HG03460 (cell line): Measurements from ENCODE around the gene ATRIP.

Experiments
- ATAC-seq: cut with Tn5 transposase; IDR thresholded peaks from one replicate; pipeline ENCODE4 v1.9.1; 2021; ENCODE audit not compliant: unreplicated experiment

Gene ATRIP

GRCh38 chr3:48409291-48410201 is 37.0 kb upstream of the ATRIP start:
- no peak for ATAC-seq

- no peak for ATAC-seq
Observed at GRCh38 chr3:48410205-48411040, 36.1 kb upstream of the ATRIP start.

GRCh38 chr3:48411041-48411588 is 35.4 kb upstream of the ATRIP start:
- no peak for ATAC-seq

- no peak for ATAC-seq
Observed at GRCh38 chr3:48411606-48412374, 34.7 kb upstream of the ATRIP start.

GRCh38 chr3:48412375-48413001 is 34.0 kb upstream of the ATRIP start:
- ATAC-seq = no peak

GRCh38 chr3:48413086-48413485 is 33.5 kb upstream of the ATRIP start:
- ATAC-seq = no peak

- no peak for ATAC-seq
Observed at GRCh38 chr3:48413611-48414010, 32.9 kb upstream of the ATRIP start.

GRCh38 chr3:48414376-48415250 is 31.9 kb upstream of the ATRIP start:
- no peak for ATAC-seq

GRCh38 chr3:48415251-48415953 is 31.1 kb upstream of the ATRIP start:
- no peak for ATAC-seq

- ATAC-seq = no peak
Observed at GRCh38 chr3:48416091-48416505, 30.4 kb upstream of the ATRIP start.

- ATAC-seq = no peak
Observed at GRCh38 chr3:48416546-48416945, 30.0 kb upstream of the ATRIP start.

GRCh38 chr3:48417529-48418108 is 28.9 kb upstream of the ATRIP start:
- no peak for ATAC-seq

GRCh38 chr3:48418140-48418539 is 28.4 kb upstream of the ATRIP start:
- no peak for ATAC-seq

GRCh38 chr3:48418651-48419050 is 27.9 kb upstream of the ATRIP start:
- no peak for ATAC-seq

GRCh38 chr3:48419149-48419548 is 27.4 kb upstream of the ATRIP start:
- ATAC-seq = no peak

GRCh38 chr3:48419597-48419996 is 26.9 kb upstream of the ATRIP start:
- ATAC-seq = no peak

- no peak for ATAC-seq
Observed at GRCh38 chr3:48420561-48420960, 26.0 kb upstream of the ATRIP start.

- ATAC-seq = no peak
Observed at GRCh38 chr3:48422272-48422671, 24.3 kb upstream of the ATRIP start.
